ENCODE data around the gene PDE4C. TPM values are rescaled to one million over a fixed set of nuclear protein-coding genes. Genes with fewer than 3 reads are reported as not detected.

The PDE4C gene
- total RNA-seq, 1 donor = not detected

DNA sequence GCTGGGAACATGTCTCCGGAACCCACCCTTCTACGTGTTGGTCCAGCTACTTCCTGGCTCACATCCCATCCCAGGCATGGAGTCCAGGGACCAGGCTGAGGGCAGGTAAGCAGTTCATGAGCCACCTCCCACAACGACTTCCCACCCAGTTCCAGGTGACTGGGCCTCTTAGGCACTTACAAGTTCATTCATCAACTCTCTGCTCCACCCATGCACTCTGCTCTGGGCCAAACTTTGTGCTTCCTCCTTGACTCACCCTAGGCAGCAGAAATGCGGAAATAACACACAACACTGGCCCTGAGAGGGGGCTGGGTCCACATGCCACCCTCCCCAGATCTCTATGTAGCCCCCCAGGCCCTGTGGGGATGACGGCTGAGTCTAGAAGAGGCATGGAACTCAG, 27.5 kb upstream of the PDE4C start:
- no peak for TF ChIP-seq CTCF (IDR thresholded peaks at IDR 0.05; ENCODE audit: insufficient read depth, low read length)
- DNase-seq (ENCODE audit: low read depth) = no peak
- no peak overlapping the region for H3K4me3 ChIP-seq (ENCODE audit: low read depth, low read length)

- DNase-seq (ENCODE audit: low read depth) = no peak
- no peak overlapping the region for H3K4me3 ChIP-seq (ENCODE audit: low read depth, low read length)
- no peak for TF ChIP-seq CTCF (IDR thresholded peaks at IDR 0.05; ENCODE audit: insufficient read depth, low read length)
Observed at GRCh38 chr19:18253130-18253529, 26.9 kb upstream of the PDE4C start.

DNA sequence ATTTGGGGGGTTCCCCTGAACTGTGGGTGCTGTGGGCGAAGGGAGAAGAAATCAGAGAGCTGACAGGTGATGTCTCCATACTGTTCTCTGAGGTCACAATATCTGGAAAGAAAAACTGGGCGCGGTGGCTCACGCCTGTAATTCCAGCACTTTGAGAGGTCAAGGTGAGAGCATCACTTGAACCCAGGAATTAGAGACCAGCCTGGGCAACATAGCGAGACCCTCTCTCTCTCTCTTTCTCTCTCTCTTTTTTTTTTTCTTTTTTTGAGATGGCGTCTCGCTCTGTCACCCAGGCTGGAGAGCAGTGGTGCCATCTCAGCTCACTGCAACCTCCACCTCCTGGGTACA, 26.1 kb upstream of the PDE4C start:
- H3K4me3 ChIP-seq (ENCODE audit: low read depth, low read length) = no peak overlapping the region
- DNase-seq (ENCODE audit: low read depth) = no peak
- no peak for TF ChIP-seq CTCF (IDR thresholded peaks at IDR 0.05; ENCODE audit: insufficient read depth, low read length)

DNA sequence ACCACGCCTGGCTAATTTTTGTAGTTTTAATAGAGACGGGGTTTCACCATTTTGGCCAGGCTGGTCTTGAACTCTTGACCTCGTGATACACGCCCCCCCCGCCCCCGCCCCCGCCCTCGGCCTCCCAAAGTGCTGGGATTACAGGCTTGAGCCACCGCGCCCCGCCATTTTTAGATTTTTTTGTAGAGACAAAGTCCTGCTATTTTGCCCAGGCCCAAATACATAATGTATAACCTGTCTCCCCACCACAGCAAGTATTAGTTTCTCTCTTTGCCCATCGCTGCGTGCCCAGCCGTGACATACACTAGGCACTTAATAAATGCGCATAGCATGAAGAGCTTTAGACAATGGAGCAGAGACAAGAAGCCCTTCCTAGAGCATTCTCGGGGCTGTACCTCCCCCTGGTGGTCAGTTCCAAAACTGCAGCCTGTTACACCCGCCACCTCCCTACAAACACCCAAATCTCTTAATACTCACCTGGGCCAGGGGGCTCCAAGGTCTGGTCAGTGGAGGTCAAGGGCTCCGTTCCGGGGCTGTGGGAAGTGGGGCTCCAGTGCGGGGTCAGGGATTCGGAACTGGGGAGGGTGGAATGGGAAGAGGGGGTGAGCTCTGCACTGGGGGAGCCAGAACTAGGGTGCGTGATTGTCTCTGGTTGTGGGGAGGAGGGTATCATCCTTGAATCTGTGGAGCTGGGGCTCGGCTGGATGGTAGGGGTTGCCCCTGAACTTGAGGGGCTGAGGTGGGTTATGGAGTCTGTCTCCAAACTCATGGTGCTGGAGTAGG, 25.5 kb upstream of the PDE4C start:
- DNase-seq (ENCODE audit: low read depth) = peak; percentile 76
- peak; percentile 84 for TF ChIP-seq CTCF (IDR thresholded peaks at IDR 0.05; ENCODE audit: insufficient read depth, low read length)
- no peak overlapping the region for H3K4me3 ChIP-seq (ENCODE audit: low read depth, low read length)

- H3K4me3 ChIP-seq (ENCODE audit: low read depth, low read length) = no peak overlapping the region
- no peak for TF ChIP-seq CTCF (IDR thresholded peaks at IDR 0.05; ENCODE audit: insufficient read depth, low read length)
- no peak for DNase-seq (ENCODE audit: low read depth)
Observed at GRCh38 chr19:18249834-18250233, 23.6 kb upstream of the PDE4C start.

- H3K4me3 ChIP-seq (ENCODE audit: low read depth, low read length) = no peak overlapping the region
- no peak for DNase-seq (ENCODE audit: low read depth)
- TF ChIP-seq CTCF (IDR thresholded peaks at IDR 0.05; ENCODE audit: insufficient read depth, low read length) = no peak
Observed at GRCh38 chr19:18245297-18245696, 19.1 kb upstream of the PDE4C start.

- H3K4me3 ChIP-seq (ENCODE audit: low read depth, low read length) = no peak overlapping the region
- TF ChIP-seq CTCF (IDR thresholded peaks at IDR 0.05; ENCODE audit: insufficient read depth, low read length) = no peak
- no peak for DNase-seq (ENCODE audit: low read depth)
Observed at GRCh38 chr19:18239303-18239702, 13.1 kb upstream of the PDE4C start.

Data from fibroblast of the aortic adventitia (primary cell).